GM12872 (cell line): Measurements from ENCODE around the gene DIO3.

ENCODE experiments used
- CTCF ChIP-seq: IDR thresholded peaks from 3 replicates; pipeline ENCODE4 v1.5.1; 2011; ENCODE audit warnings: low read depth, mild to moderate bottlenecking, low read length, moderate library complexity; ENCODE audit not compliant: insufficient read depth

The DIO3 gene

GRCh38 chr14:101535232-101535631, 26.1 kb upstream of the DIO3 start:
- no peak for TF ChIP-seq CTCF

- no peak for TF ChIP-seq CTCF
Observed at GRCh38 chr14:101535701-101536207, 25.5 kb upstream of the DIO3 start.

GRCh38 chr14:101537286-101537685, 24.0 kb upstream of the DIO3 start:
- TF ChIP-seq CTCF, result no peak

GRCh38 chr14:101538878-101539277, 22.4 kb upstream of the DIO3 start:
- no peak for TF ChIP-seq CTCF

GRCh38 chr14:101539880-101540279, 21.4 kb upstream of the DIO3 start:
- TF ChIP-seq CTCF, result no peak

- TF ChIP-seq CTCF, result no peak
Observed at GRCh38 chr14:101540481-101541462, 20.5 kb upstream of the DIO3 start.

GRCh38 chr14:101542391-101542790, 18.9 kb upstream of the DIO3 start:
- no peak for TF ChIP-seq CTCF
